ENCODE data around the gene USP49. TPM values are rescaled to one million over a fixed set of nuclear protein-coding genes. Genes with fewer than 3 reads are reported as not detected.
A peak's percentile ranks its signal among the peaks of the same experiment; 100 is the strongest.

Gene USP49
- polyA plus RNA-seq, 1 of the 3 experiments (the other 2 are of a cell fraction): 2.4 TPM

DNA sequence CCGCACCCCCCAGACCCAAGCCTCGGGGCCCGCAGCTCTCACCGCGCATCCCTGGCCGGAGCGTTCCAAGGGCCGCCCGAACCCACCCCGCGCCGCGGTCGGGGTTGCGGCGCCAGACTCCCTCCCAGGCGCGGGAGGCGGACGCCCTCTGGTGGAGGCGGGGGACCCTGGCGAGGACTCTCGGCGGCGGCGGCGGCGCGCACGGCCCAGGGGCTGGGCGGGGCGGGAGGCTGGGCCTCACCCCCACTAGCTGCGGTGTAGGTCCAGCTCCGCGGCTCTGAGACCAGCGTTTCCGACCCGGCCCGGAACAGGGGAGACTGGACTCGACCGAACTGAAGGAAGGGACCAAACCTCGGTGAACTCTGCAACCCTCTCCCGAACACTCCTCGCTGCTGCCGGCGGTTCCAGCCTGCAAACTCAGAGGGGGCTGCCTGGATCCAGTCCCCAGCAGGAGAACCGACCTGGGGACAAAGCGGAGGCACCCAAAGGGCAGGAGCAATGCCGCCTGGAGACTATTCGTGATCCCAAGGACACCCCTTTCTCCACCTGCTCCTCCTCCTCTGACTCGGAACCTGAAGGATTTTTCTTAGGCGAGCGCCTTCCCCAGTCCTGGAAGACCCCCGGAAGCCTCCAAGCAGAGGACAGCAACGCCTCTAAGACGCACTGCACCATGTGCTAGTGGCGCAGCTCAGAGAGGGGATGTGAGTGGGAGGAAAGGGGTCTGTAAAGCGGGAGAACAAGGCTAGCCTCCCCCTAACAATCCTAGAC is 108.5 kb downstream of the USP49 start (continued):
- TF ChIP-seq, protein P1, sequence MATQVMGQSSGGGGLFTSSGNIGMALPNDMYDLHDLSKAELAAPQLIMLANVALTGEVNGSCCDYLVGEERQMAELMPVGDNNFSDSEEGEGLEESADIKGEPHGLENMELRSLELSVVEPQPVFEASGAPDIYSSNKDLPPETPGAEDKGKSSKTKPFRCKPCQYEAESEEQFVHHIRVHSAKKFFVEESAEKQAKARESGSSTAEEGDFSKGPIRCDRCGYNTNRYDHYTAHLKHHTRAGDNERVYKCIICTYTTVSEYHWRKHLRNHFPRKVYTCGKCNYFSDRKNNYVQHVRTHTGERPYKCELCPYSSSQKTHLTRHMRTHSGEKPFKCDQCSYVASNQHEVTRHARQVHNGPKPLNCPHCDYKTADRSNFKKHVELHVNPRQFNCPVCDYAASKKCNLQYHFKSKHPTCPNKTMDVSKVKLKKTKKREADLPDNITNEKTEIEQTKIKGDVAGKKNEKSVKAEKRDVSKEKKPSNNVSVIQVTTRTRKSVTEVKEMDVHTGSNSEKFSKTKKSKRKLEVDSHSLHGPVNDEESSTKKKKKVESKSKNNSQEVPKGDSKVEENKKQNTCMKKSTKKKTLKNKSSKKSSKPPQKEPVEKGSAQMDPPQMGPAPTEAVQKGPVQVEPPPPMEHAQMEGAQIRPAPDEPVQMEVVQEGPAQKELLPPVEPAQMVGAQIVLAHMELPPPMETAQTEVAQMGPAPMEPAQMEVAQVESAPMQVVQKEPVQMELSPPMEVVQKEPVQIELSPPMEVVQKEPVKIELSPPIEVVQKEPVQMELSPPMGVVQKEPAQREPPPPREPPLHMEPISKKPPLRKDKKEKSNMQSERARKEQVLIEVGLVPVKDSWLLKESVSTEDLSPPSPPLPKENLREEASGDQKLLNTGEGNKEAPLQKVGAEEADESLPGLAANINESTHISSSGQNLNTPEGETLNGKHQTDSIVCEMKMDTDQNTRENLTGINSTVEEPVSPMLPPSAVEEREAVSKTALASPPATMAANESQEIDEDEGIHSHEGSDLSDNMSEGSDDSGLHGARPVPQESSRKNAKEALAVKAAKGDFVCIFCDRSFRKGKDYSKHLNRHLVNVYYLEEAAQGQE (IDR thresholded peaks at IDR 0.05; ENCODE audit: low read depth, low read length): no peak

DNA sequence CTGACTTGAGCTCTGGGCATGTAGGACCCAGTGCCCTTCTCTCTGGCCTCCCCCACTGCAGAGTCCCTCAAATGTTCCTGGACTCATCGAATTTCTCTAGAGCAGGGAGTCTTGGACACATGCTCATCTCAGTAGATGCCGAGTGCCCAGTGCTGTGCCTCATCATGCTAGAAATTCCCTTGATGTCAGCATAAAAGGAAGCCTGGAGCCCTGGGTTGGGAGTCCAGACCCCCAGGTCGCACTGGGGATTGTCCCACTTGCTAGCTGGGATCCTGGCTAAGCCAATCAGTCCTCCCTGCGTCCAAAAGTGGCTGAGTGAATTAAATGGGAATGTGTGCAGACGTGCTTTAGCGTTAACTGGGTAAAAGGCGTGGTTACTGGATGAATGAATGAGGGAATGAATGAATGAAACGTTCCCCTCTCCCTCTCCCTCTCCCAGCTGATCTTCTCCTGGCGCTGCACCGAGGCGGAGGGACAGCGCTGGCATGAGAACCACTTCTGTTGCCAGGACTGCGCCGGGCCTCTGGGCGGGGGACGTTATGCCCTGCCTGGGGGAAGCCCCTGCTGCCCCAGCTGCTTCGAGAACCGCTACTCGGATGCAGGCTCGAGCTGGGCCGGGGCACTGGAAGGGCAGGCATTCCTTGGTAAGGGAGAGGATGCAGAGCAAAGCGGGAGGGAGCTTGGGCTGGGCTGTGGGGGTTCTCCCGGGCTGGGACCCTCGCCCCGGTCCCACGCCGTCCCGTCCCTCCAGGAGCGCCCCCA is 109.3 kb downstream of the USP49 start:
- Histone ChIP-seq H3K79me2 (ENCODE audit: insufficient read depth) (peaks cover 26% of the 10 kb centered on the region), H3K27ac (ENCODE audit: low read depth in 2 of 2, low read length in 1 of 2) (peak overlapping the region in 1 of 2 experiments; percentile 65; a peak in 3 of 4 replicates), H3K4me3 (ENCODE audit: low read depth in 2 of 2, low read length in 1 of 2) (peak overlapping the region; percentile 66 to 100), H3K4me1 (ENCODE audit: control insufficient read depth in 1 of 2, insufficient read depth in 2 of 2, low read depth in 1 of 2, low read length in 1 of 2) (peaks cover 14 to 25% of the 10 kb centered on the region in 2 experiments; a peak in 2 of 4 replicates), H3K9me3 (no peaks in the 10 kb centered on the region), H3K27me3 (ENCODE audit: insufficient read depth) (no peaks in the 10 kb centered on the region), H3K9ac (peak overlapping the region; percentile 100; the same call in 1 of the 2 replicates), H4K20me1 (ENCODE audit: insufficient read depth) (no peaks in the 10 kb centered on the region), H3K4me2 (peak overlapping the region; percentile 92), H3K9me2 (no peaks in the 10 kb centered on the region), H3F3A (replicated peaks; ENCODE audit: insufficient read depth) (peaks cover 21% of the 10 kb centered on the region), H3K36me3 (replicated peaks in 1 of 2; ENCODE audit: control insufficient read depth in 1 of 2, insufficient read depth in 2 of 2, low read length in 1 of 2) (peaks cover 24 to 29% of the 10 kb centered on the region in 2 experiments), H2AFZ (ENCODE audit: low read depth) (peak overlapping the region; percentile 65; the same call in 1 of the 2 replicates)
- ChIA-PET CTCF (interaction anchor here (0.7 to 8.9 kb wide), 46 partner anchors 8 to 418 kb away, joined by 3 to 118 read pairs (median 8); partner anchors contain the start of genes BYSL, CCND3, MED20 and TFEB), POLR2A (interaction anchor here (3.5 kb wide), 1 partner anchor 52 kb away, joined by 23 read pairs; the partner anchor contains the start of gene TFEB)
- no peak for TF ChIP-seq EP300 (IDR thresholded peaks at IDR 0.05; ENCODE audit: borderline replicate concordance in 1 of 2, low read depth in 1 of 2, low read length in 1 of 2)
- TF ChIP-seq, protein P1 (IDR thresholded peaks at IDR 0.05; ENCODE audit: low read depth, low read length): no peak
- WGBS (ENCODE audit: low lambda C conversion rate): 41% methylated on average over 10 of the region's 29 CpGs
- DNase-seq: no peak
